ENCODE measurements around the gene ZBED1. TPM values are rescaled to one million over a fixed set of nuclear protein-coding genes. Genes with fewer than 3 reads are reported as not detected.
"Not testable (repeated sequence)": the region's sequence is repeated elsewhere in the genome, so short reads cannot be mapped to it uniquely, and the experiment has no call there.

ZBED1 gene
- total and polyA plus RNA-seq, 4 donors, result 15.9 to 49.0 (median 26.9) TPM

GRCh38 chrX:2520539-2520938 lies 19.8 kb upstream of the ZBED1 start:
- Histone ChIP-seq H3K36me3 (ENCODE audit: control insufficient read depth in 4 of 4, insufficient read depth in 3 of 4, low read depth in 1 of 4, low read length in 3 of 4) (no peaks in the 10 kb centered on the region), H3K27ac (ENCODE audit: low read depth in 1 of 2, low read length in 2 of 2) (no peak overlapping the region), H3K4me3 (ENCODE audit: low read depth in 1 of 3, low read length in 3 of 3) (no peak overlapping the region), H3K9ac (ENCODE audit: low read depth in 1 of 2, low read length in 2 of 2) (no peak overlapping the region), H3K4me1 (ENCODE audit: control insufficient read depth in 4 of 4, insufficient read depth in 4 of 4, low read length in 3 of 4) (no peaks in the 10 kb centered on the region), H3K27me3 (ENCODE audit: control insufficient read depth in 4 of 4, insufficient read depth in 4 of 4, low read length in 3 of 4) (no peaks in the 10 kb centered on the region), H3K9me3 (ENCODE audit: control insufficient read depth in 4 of 4, low read length in 3 of 4) (no peaks in the 10 kb centered on the region)
- no peak for DNase-seq (ENCODE audit: low spot score)
- WGBS, result 97% methylated on average over 8 of the region's 8 CpGs
- TF ChIP-seq SP1 (IDR thresholded peaks at IDR 0.05) (no peak), JUND (IDR thresholded peaks at IDR 0.05) (no peak), RXRA (IDR thresholded peaks at IDR 0.05) (no peak)

GRCh38 chrX:2519638-2520037 lies 18.9 kb upstream of the ZBED1 start:
- 79% methylated on average over 3 of the region's 3 CpGs for WGBS
- H3K9ac ChIP-seq (ENCODE audit: low read depth in 1 of 2, low read length in 2 of 2); H3K4me3 ChIP-seq (ENCODE audit: low read depth in 1 of 3, low read length in 3 of 3); H3K9me3 ChIP-seq (ENCODE audit: control insufficient read depth in 4 of 4, low read length in 3 of 4); H3K36me3 ChIP-seq (ENCODE audit: control insufficient read depth in 4 of 4, insufficient read depth in 3 of 4, low read depth in 1 of 4, low read length in 3 of 4); H3K27me3 ChIP-seq (ENCODE audit: control insufficient read depth in 4 of 4, insufficient read depth in 4 of 4, low read length in 3 of 4); DNase-seq (ENCODE audit: low spot score); H3K4me1 ChIP-seq (ENCODE audit: control insufficient read depth in 4 of 4, insufficient read depth in 4 of 4, low read length in 3 of 4); H3K27ac ChIP-seq (ENCODE audit: low read depth in 1 of 2, low read length in 2 of 2): not testable (repeated sequence)

GRCh38 chrX:2517055-2517454 lies 16.3 kb upstream of the ZBED1 start:
- Histone ChIP-seq H3K9me3 (ENCODE audit: control insufficient read depth in 4 of 4, low read length in 3 of 4) (no peaks in the 10 kb centered on the region), H3K4me3 (ENCODE audit: low read depth in 1 of 3, low read length in 3 of 3) (no peak overlapping the region), H3K4me1 (ENCODE audit: control insufficient read depth in 4 of 4, insufficient read depth in 4 of 4, low read length in 3 of 4) (no peaks in the 10 kb centered on the region), H3K9ac (ENCODE audit: low read depth in 1 of 2, low read length in 2 of 2) (no peak overlapping the region), H3K27ac (ENCODE audit: low read depth in 1 of 2, low read length in 2 of 2) (no peak overlapping the region), H3K27me3 (ENCODE audit: control insufficient read depth in 4 of 4, insufficient read depth in 4 of 4, low read length in 3 of 4) (no peaks in the 10 kb centered on the region), H3K36me3 (ENCODE audit: control insufficient read depth in 4 of 4, insufficient read depth in 3 of 4, low read depth in 1 of 4, low read length in 3 of 4) (no peaks in the 10 kb centered on the region)
- whole genome bisulfite sequencing, result 77% methylated on average over 6 of the region's 6 CpGs
- TF ChIP-seq REST (IDR thresholded peaks at IDR 0.05) (no peak), GABPA (IDR thresholded peaks at IDR 0.05 in 1 of 2, conservative IDR thresholded peaks at IDR 0.05 in 1 of 2) (no peak), RAD21 (IDR thresholded peaks at IDR 0.05) (no peak), MAX (IDR thresholded peaks at IDR 0.05) (no peak)
- DNase-seq (ENCODE audit: low spot score), result no peak

GRCh38 chrX:2516623-2517022 lies 15.8 kb upstream of the ZBED1 start:
- Histone ChIP-seq H3K27ac (ENCODE audit: low read depth in 1 of 2, low read length in 2 of 2) (no peak overlapping the region), H3K4me3 (ENCODE audit: low read depth in 1 of 3, low read length in 3 of 3) (no peak overlapping the region), H3K9me3 (ENCODE audit: control insufficient read depth in 4 of 4, low read length in 3 of 4) (no peaks in the 10 kb centered on the region), H3K27me3 (ENCODE audit: control insufficient read depth in 4 of 4, insufficient read depth in 4 of 4, low read length in 3 of 4) (no peaks in the 10 kb centered on the region), H3K9ac (ENCODE audit: low read depth in 1 of 2, low read length in 2 of 2) (no peak overlapping the region), H3K4me1 (ENCODE audit: control insufficient read depth in 4 of 4, insufficient read depth in 4 of 4, low read length in 3 of 4) (no peaks in the 10 kb centered on the region), H3K36me3 (ENCODE audit: control insufficient read depth in 4 of 4, insufficient read depth in 3 of 4, low read depth in 1 of 4, low read length in 3 of 4) (no peaks in the 10 kb centered on the region)
- 94% methylated on average over 5 of the region's 5 CpGs for WGBS
- DNase-seq (ENCODE audit: low spot score), result no peak
- TF ChIP-seq GABPA (IDR thresholded peaks at IDR 0.05 in 1 of 2, conservative IDR thresholded peaks at IDR 0.05 in 1 of 2) (no peak), ATF3 (IDR thresholded peaks at IDR 0.05) (no peak), NR2F2 (IDR thresholded peaks at IDR 0.05) (no peak), RAD21 (IDR thresholded peaks at IDR 0.05) (no peak), REST (IDR thresholded peaks at IDR 0.05) (no peak), CTCF (IDR thresholded peaks at IDR 0.05; ENCODE audit: low read depth, low read length, missing input control) (no peak), FOXA2 (IDR thresholded peaks at IDR 0.05) (no peak), HNF4G (IDR thresholded peaks at IDR 0.05) (no peak)
